GM23338 (cell line): ENCODE measurements around the gene COL4A2. TPM values are rescaled to one million over a fixed set of nuclear protein-coding genes. Genes with fewer than 3 reads are reported as not detected.

ENCODE experiments used
- ATAC-seq: fragments of 200-7000 bp; cut with Tn5 transposase; 3 replicates; pipeline ENCODE4 v1.9.1; 2020
- DNase-seq: peaks from one replicate; pipeline ENCODE4 v3.0.0-alpha.2; 2015; ENCODE audit warnings: low spot score
- H2AFZ ChIP-seq: fragments of 200-600 bp; sonication (generic); 2 replicates; pipeline ENCODE4 v1.8.0; 2016; ENCODE audit warnings: antibody characterized with exemption, mild to moderate bottlenecking, moderate library complexity
- H3F3A ChIP-seq: fragments of 200-600 bp; sonication (generic); replicated peaks from 2 replicates; pipeline ENCODE4 v1.8.0; 2017; ENCODE audit warnings: antibody characterized with exemption, mixed run types, low read depth
- H3K27ac ChIP-seq: fragments of 200-600 bp; sonication (generic); 2 replicates; pipeline ENCODE4 v1.6.1; 2016; ENCODE audit warnings: low read depth
- H3K27me3 ChIP-seq: fragments of 200-600 bp; sonication (generic); 2 replicates; pipeline ENCODE4 v1.8.0; 2016; ENCODE audit warnings: mild to moderate bottlenecking, mixed run types, moderate library complexity; ENCODE audit not compliant: insufficient read depth
- H3K36me3 ChIP-seq: fragments of 200-600 bp; sonication (generic); 2 replicates; pipeline ENCODE4 v1.8.0; 2016; ENCODE audit warnings: mild to moderate bottlenecking; ENCODE audit not compliant: insufficient read depth
- H3K4me1 ChIP-seq: fragments of 200-600 bp; sonication (generic); 2 replicates; pipeline ENCODE4 v1.8.0; 2016; ENCODE audit warnings: mild to moderate bottlenecking, moderate library complexity; ENCODE audit not compliant: insufficient read depth
- H3K4me2 ChIP-seq: fragments of 200-600 bp; sonication (generic); 2 replicates; pipeline ENCODE4 v1.7.1; 2017; ENCODE audit warnings: mixed run types
- H3K4me3 ChIP-seq: fragments of 200-600 bp; sonication (generic); 2 replicates; pipeline ENCODE4 v1.6.1; 2016; ENCODE audit warnings: mixed run types
- H3K79me2 ChIP-seq: fragments of 200-600 bp; sonication (generic); replicated peaks from 2 replicates; pipeline ENCODE4 v1.8.0; 2017; ENCODE audit warnings: mild to moderate bottlenecking; ENCODE audit not compliant: insufficient read depth
- H3K9me2 ChIP-seq: fragments of 200-600 bp; sonication (generic); 2 replicates; pipeline ENCODE4 v1.8.0; 2017; ENCODE audit not compliant: insufficient read depth
- H4K20me1 ChIP-seq: fragments of 200-600 bp; sonication (generic); replicated peaks from 2 replicates; pipeline ENCODE4 v1.8.0; 2017; ENCODE audit warnings: mild to moderate bottlenecking; ENCODE audit not compliant: insufficient read depth
- H3K27ac Mint-ChIP-seq: 2 replicates; pipeline ENCODE4 v1.8.0; 2020; ENCODE audit warnings: inconsistent platforms, mild to moderate bottlenecking, moderate library complexity, mixed read lengths
- H3K27me3 Mint-ChIP-seq: 3 replicates; pipeline ENCODE4 v1.8.0; 2022; ENCODE audit warnings: low read depth, mild to moderate bottlenecking, moderate library complexity, mixed read lengths, inconsistent platforms; ENCODE audit not compliant: insufficient read depth, poor library complexity
- H3K36me3 Mint-ChIP-seq: 3 replicates; pipeline ENCODE4 v1.8.0; 2021; ENCODE audit warnings: low read depth, mild to moderate bottlenecking, inconsistent platforms, moderate library complexity, mixed read lengths
- H3K4me1 Mint-ChIP-seq: 3 replicates; pipeline ENCODE4 v1.8.0; 2020; ENCODE audit warnings: mild to moderate bottlenecking, inconsistent platforms, mixed read lengths
- H3K4me3 Mint-ChIP-seq: 3 replicates; pipeline ENCODE4 v1.8.0; 2021; ENCODE audit warnings: moderate library complexity, mild to moderate bottlenecking, inconsistent platforms, mixed read lengths
- H3K9me3 Mint-ChIP-seq: 3 replicates; pipeline ENCODE4 v1.8.0; 2020; ENCODE audit warnings: moderate library complexity, mild to moderate bottlenecking, inconsistent platforms, mixed read lengths
- CREB1 ChIP-seq: fragments of 250-450 bp; sonication (Bioruptor Pico); IDR thresholded peaks from 2 replicates; pipeline ENCODE4 v1.5.0; 2020; ENCODE audit warnings: low read depth, mild to moderate bottlenecking, moderate library complexity
- EZH2 ChIP-seq: fragments of 200-600 bp; sonication (generic); IDR thresholded peaks from one replicate; pipeline ENCODE4 v1.8.0; 2017; ENCODE audit warnings: antibody characterized with exemption, mild to moderate bottlenecking, low read depth; ENCODE audit not compliant: unreplicated experiment
- JUNB ChIP-seq: IDR thresholded peaks from one replicate; pipeline ENCODE4 v1.6.1; 2016; ENCODE audit warnings: antibody characterized with exemption; ENCODE audit not compliant: unreplicated experiment
- POLR2AphosphoS5 ChIP-seq: IDR thresholded peaks from 2 replicates; pipeline ENCODE4 v1.6.1; 2016; ENCODE audit warnings: antibody characterized with exemption, low read depth
- ZNF114 ChIP-seq: fragments of 250-450 bp; sonication (Bioruptor Pico); IDR thresholded peaks from 2 replicates; pipeline ENCODE4 v1.5.0; 2020; ENCODE audit warnings: mild to moderate bottlenecking, moderate library complexity
- polyA plus RNA-seq: library from polyadenylated mRNA; unstranded; fragments of >200 nt; fragmentation: Nextera tagmentation; extraction: Ambion mirVana; gene quantifications from 2 replicates; pipeline ENCODE4 v1.2.1, GENCODE V29; 2016
- total RNA-seq: library from RNA; depleted of rRNA; stranded (reverse); fragments of >200 nt; shearing (Covaris generic); gene quantifications from 2 replicates; pipeline ENCODE4 v1.2.3, GENCODE V29; 2014
- TF ChIP-seq, protein P1 (sequence below): fragments of 250-450 bp; sonication (Bioruptor Pico); IDR thresholded peaks from 2 replicates; pipeline ENCODE4 v1.5.0; 2020; ENCODE audit warnings: mild to moderate bottlenecking, moderate library complexity
- TF ChIP-seq, protein P2 (sequence below): IDR thresholded peaks from one replicate; pipeline ENCODE4 v1.6.1; 2018; ENCODE audit warnings: antibody characterized with exemption; ENCODE audit not compliant: unreplicated experiment

The COL4A2 gene
- total and polyA plus RNA-seq, 2 experiments from 2014 or later, result 37.4 to 131 TPM

DNA sequence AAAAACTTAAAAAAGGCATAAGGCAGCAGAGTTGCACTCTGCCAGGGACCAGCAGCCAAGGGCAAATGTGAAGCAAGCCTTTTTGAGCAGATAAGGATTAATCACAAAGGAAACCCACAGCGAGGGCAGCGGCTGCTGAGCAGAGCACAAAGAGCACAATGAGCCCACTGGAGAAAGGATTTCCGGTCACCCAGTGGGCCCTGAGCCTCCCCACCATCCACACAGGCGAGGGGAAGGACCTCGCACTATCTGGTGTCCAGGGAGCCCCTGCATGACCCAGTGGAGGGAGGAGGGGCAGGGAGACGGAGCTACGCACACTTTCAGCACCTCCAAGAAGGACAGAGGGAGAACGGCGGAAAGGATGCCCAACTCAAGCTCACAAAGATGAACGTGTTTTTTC lies 40.1 kb upstream of the COL4A2 start:
- peak; percentile 60 for DNase-seq

DNA sequence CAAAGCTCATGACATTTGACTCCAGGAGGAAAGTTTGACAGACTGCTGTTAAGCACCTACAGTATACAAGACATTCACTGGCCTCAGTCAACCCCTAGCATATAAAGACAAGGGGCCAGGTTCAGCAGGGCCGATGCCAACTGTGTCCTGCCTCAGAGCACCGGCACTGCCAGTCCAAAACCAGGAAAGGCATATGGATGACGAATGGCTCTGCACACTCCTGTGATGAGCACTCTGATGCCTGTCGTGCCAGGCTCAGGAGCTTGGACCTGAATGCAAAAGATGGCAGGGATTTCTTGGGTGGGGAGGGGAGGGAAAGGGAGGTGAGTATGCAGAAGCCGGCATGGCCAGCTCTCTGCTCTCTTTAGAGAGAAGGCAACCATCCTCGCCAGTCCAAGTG lies 39.0 kb upstream of the COL4A2 start:
- Histone ChIP-seq H3K9me2 (no peaks in the 10 kb centered on the region), H3K4me3 (no peak overlapping the region), H4K20me1 (no peaks in the 10 kb centered on the region; the same call in 1 of the 2 replicates), H2AFZ (no peak overlapping the region), H3K4me2 (no peak overlapping the region), H3K27me3 (no peaks in the 10 kb centered on the region), H3F3A (no peaks in the 10 kb centered on the region), H3K36me3 (no peaks in the 10 kb centered on the region), H3K4me1 (peaks cover 33% of the 10 kb centered on the region), H3K27ac (no peak overlapping the region), H3K79me2 (peaks cover 47% of the 10 kb centered on the region)
- Mint-ChIP-seq H3K27ac (no peak overlapping the region), H3K4me3 (no peak overlapping the region), H3K9me3 (no peaks in the 10 kb centered on the region), H3K27me3 (peaks cover 2% of the 10 kb centered on the region), H3K36me3 (no peaks in the 10 kb centered on the region), H3K4me1 (peaks cover 63% of the 10 kb centered on the region)
- no peak for DNase-seq
- no peak for ATAC-seq
- TF ChIP-seq ZNF114 (CRISPR knock-in tag), result no peak
- TF ChIP-seq, protein P1, sequence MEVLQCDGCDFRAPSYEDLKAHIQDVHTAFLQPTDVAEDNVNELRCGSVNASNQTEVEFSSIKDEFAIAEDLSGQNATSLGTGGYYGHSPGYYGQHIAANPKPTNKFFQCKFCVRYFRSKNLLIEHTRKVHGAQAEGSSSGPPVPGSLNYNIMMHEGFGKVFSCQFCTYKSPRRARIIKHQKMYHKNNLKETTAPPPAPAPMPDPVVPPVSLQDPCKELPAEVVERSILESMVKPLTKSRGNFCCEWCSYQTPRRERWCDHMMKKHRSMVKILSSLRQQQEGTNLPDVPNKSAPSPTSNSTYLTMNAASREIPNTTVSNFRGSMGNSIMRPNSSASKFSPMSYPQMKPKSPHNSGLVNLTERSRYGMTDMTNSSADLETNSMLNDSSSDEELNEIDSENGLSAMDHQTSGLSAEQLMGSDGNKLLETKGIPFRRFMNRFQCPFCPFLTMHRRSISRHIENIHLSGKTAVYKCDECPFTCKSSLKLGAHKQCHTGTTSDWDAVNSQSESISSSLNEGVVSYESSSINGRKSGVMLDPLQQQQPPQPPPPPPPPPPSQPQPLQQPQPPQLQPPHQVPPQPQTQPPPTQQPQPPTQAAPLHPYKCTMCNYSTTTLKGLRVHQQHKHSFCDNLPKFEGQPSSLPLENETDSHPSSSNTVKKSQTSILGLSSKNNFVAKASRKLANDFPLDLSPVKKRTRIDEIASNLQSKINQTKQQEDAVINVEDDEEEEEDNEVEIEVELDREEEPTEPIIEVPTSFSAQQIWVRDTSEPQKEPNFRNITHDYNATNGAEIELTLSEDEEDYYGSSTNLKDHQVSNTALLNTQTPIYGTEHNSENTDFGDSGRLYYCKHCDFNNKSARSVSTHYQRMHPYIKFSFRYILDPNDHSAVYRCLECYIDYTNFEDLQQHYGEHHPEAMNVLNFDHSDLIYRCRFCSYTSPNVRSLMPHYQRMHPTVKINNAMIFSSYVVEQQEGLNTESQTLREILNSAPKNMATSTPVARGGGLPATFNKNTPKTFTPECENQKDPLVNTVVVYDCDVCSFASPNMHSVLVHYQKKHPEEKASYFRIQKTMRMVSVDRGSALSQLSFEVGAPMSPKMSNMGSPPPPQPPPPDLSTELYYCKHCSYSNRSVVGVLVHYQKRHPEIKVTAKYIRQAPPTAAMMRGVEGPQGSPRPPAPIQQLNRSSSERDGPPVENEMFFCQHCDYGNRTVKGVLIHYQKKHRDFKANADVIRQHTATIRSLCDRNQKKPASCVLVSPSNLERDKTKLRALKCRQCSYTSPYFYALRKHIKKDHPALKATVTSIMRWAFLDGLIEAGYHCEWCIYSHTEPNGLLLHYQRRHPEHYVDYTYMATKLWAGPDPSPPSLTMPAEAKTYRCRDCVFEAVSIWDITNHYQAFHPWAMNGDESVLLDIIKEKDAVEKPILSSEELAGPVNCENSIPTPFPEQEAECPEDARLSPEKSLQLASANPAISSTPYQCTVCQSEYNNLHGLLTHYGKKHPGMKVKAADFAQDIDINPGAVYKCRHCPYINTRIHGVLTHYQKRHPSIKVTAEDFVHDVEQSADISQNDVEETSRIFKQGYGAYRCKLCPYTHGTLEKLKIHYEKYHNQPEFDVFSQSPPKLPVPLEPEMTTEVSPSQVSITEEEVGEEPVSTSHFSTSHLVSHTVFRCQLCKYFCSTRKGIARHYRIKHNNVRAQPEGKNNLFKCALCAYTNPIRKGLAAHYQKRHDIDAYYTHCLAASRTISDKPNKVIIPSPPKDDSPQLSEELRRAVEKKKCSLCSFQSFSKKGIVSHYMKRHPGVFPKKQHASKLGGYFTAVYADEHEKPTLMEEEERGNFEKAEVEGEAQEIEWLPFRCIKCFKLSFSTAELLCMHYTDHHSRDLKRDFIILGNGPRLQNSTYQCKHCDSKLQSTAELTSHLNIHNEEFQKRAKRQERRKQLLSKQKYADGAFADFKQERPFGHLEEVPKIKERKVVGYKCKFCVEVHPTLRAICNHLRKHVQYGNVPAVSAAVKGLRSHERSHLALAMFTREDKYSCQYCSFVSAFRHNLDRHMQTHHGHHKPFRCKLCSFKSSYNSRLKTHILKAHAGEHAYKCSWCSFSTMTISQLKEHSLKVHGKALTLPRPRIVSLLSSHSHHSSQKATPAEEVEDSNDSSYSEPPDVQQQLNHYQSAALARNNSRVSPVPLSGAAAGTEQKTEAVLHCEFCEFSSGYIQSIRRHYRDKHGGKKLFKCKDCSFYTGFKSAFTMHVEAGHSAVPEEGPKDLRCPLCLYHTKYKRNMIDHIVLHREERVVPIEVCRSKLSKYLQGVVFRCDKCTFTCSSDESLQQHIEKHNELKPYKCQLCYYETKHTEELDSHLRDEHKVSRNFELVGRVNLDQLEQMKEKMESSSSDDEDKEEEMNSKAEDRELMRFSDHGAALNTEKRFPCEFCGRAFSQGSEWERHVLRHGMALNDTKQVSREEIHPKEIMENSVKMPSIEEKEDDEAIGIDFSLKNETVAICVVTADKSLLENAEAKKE, result no peak
- no peak for TF ChIP-seq POLR2AphosphoS5
- TF ChIP-seq EZH2, result no peak
- TF ChIP-seq JUNB, result no peak

More for the DNA sequence above, 40.1 kb upstream of the COL4A2 start:
- no peaks in the 10 kb centered on the region for H3K36me3 Mint-ChIP-seq
- no peaks in the 10 kb centered on the region; the same call in 1 of the 2 replicates for H4K20me1 ChIP-seq
- H3K9me3 Mint-ChIP-seq, result no peaks in the 10 kb centered on the region
- peak overlapping the region; percentile 38; the same call in 1 of the 2 replicates for H3K27ac Mint-ChIP-seq
- no peak overlapping the region; the same call in 2 of the 3 replicates for H3K4me3 Mint-ChIP-seq
- TF ChIP-seq CREB1 (0 out of 2 replicates have a peak, but pooled peaks have one; percentile 32), JUNB (no peak)
- TF ChIP-seq, protein P2, sequence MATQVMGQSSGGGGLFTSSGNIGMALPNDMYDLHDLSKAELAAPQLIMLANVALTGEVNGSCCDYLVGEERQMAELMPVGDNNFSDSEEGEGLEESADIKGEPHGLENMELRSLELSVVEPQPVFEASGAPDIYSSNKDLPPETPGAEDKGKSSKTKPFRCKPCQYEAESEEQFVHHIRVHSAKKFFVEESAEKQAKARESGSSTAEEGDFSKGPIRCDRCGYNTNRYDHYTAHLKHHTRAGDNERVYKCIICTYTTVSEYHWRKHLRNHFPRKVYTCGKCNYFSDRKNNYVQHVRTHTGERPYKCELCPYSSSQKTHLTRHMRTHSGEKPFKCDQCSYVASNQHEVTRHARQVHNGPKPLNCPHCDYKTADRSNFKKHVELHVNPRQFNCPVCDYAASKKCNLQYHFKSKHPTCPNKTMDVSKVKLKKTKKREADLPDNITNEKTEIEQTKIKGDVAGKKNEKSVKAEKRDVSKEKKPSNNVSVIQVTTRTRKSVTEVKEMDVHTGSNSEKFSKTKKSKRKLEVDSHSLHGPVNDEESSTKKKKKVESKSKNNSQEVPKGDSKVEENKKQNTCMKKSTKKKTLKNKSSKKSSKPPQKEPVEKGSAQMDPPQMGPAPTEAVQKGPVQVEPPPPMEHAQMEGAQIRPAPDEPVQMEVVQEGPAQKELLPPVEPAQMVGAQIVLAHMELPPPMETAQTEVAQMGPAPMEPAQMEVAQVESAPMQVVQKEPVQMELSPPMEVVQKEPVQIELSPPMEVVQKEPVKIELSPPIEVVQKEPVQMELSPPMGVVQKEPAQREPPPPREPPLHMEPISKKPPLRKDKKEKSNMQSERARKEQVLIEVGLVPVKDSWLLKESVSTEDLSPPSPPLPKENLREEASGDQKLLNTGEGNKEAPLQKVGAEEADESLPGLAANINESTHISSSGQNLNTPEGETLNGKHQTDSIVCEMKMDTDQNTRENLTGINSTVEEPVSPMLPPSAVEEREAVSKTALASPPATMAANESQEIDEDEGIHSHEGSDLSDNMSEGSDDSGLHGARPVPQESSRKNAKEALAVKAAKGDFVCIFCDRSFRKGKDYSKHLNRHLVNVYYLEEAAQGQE, result peak; percentile 73
- peak overlapping the region; percentile 64 for H3K4me2 ChIP-seq
- H3K27me3 Mint-ChIP-seq, result peaks cover 2% of the 10 kb centered on the region
- H3K36me3 ChIP-seq, result no peaks in the 10 kb centered on the region
- H3K4me1 ChIP-seq, result peaks cover 42% of the 10 kb centered on the region
- H3K27ac ChIP-seq, result peak overlapping the region; percentile 59; the same call in 1 of the 2 replicates
- peaks cover 47% of the 10 kb centered on the region for H3K79me2 ChIP-seq
- no peaks in the 10 kb centered on the region for H3K27me3 ChIP-seq
- no peak overlapping the region for H2AFZ ChIP-seq
- H3K4me3 ChIP-seq, result no peak overlapping the region
- ATAC-seq, result peak; percentile 86
- no peaks in the 10 kb centered on the region for H3F3A ChIP-seq
- H3K4me1 Mint-ChIP-seq, result peaks cover 72% of the 10 kb centered on the region
- H3K9me2 ChIP-seq, result no peaks in the 10 kb centered on the region
